CD4-positive, alpha-beta T cell (primary cell): Measurements from ENCODE around the gene ERC2. TPM values are rescaled to one million over a fixed set of nuclear protein-coding genes. Genes with fewer than 3 reads are reported as not detected.

Experiments used
- ATAC-seq: fragments of 200-7000 bp; cut with Tn5 transposase; one replicate; pipeline ENCODE4 v1.10.0; 2022; ENCODE audit warnings: mild to moderate bottlenecking; ENCODE audit not compliant: poor library complexity
- CTCF ChIA-PET: fragments of 350-600 bp; sonication (Branson Sonifier 250); formaldehyde crosslinking; loops from one replicate; lab custom pipeline; 2021; ENCODE audit warnings: antibody characterized with exemption, inconsistent platforms; lab: Charles Lee
- POLR2A ChIA-PET: fragments of 350-600 bp; sonication (Branson Sonifier 250); formaldehyde crosslinking; loops from one replicate; lab custom pipeline; 2021; ENCODE audit warnings: antibody characterized with exemption, inconsistent platforms; lab: Charles Lee
- DNase-seq, 14 experiments: peaks; one replicate each; pipeline ENCODE4 v3.0.0-alpha.2; 2013 to 2020; ENCODE audit warnings: mixed read lengths in 2 of 14
- H3K27ac ChIP-seq, 2 donors: one replicate each; pipeline versions ENCODE4 v1.5.1 to v1.7.0; 2013; ENCODE audit warnings: low read length in 2 of 2, low read depth in 1 of 2, mild to moderate bottlenecking in 1 of 2
- H3K27me3 ChIP-seq, 2 experiments: 1 replicate in 1 of 2; 2 replicates in 1 of 2; pipeline versions ENCODE4 v1.6.1 to v1.7.0; 2013; ENCODE audit warnings: low read length in 2 of 2, control low read depth in 1 of 2, mild to moderate bottlenecking in 1 of 2, moderate library complexity in 1 of 2; ENCODE audit not compliant: insufficient read depth in 2 of 2, control insufficient read depth in 1 of 2
- H3K36me3 ChIP-seq: one replicate; pipeline ENCODE4 v1.6.1; 2013; ENCODE audit warnings: low read length, control low read depth; ENCODE audit not compliant: insufficient read depth
- H3K4me1 ChIP-seq: one replicate; pipeline ENCODE4 v1.6.1; 2013; ENCODE audit warnings: low read length, control low read depth; ENCODE audit not compliant: insufficient read depth
- H3K4me3 ChIP-seq: one replicate; pipeline ENCODE4 v1.5.1; 2013; ENCODE audit warnings: mild to moderate bottlenecking, low read length, moderate library complexity
- H3K9me3 ChIP-seq, 2 experiments: 1 replicate in 1 of 2; 2 replicates in 1 of 2; pipeline versions ENCODE4 v1.6.1 to v1.7.0; 2013; ENCODE audit warnings: low read length in 2 of 2, mild to moderate bottlenecking in 2 of 2, control low read depth in 1 of 2, moderate library complexity in 1 of 2; ENCODE audit not compliant: control insufficient read depth in 1 of 2, insufficient read depth in 1 of 2
- H3K27ac Mint-ChIP-seq: one replicate; pipeline ENCODE4 v1.8.0; 2020; ENCODE audit warnings: mixed read lengths
- H3K27me3 Mint-ChIP-seq: one replicate; pipeline ENCODE4 v1.8.0; 2021; ENCODE audit warnings: mixed read lengths
- H3K36me3 Mint-ChIP-seq: one replicate; pipeline ENCODE4 v1.8.0; 2021; ENCODE audit warnings: low read depth, mixed read lengths
- H3K4me1 Mint-ChIP-seq: one replicate; pipeline ENCODE4 v1.8.0; 2021; ENCODE audit warnings: low read depth, mixed read lengths
- H3K4me3 Mint-ChIP-seq: one replicate; pipeline ENCODE4 v1.8.0; 2020; ENCODE audit warnings: mild to moderate bottlenecking, mixed read lengths
- H3K9me3 Mint-ChIP-seq: one replicate; pipeline ENCODE4 v1.8.0; 2020; ENCODE audit warnings: mixed read lengths
- CTCF ChIP-seq: fragments of 200-600 bp; IDR thresholded peaks from one replicate; pipeline ENCODE4 v1.8.0; 2022; ENCODE audit warnings: antibody characterized with exemption, mild to moderate bottlenecking
- intact Hi-C, 2 experiments: fragments of 100-400 bp; cut with DNase I in 1 of 2; cut with micrococcal nuclease in 1 of 2; formaldehyde crosslinking; loops; one replicate each; pipeline versions ENCODE4 v1.15.1 to v1.9.0; 2023 to 2025; cut with DNase I, micrococcal nuclease
- total RNA-seq, 174 experiments: library from RNA in 2 of 174; stranded (reverse) in 2 of 174; gene quantifications; one replicate each; pipeline ENCODE4 v1.2.3 and lab custom pipeline; 2021 to 2026

ERC2 gene
- total RNA-seq, 2 experiments from 2014 or later, result not detected

- no peaks in the 10 kb centered on the region for H3K27me3 Mint-ChIP-seq
- ChIA-PET POLR2A (no interaction called here), CTCF (interaction anchor here (0.7 kb wide), 1 partner anchor 112 kb away, joined by 4 read pairs; no protein-coding TSS in a partner anchor)
- H3K36me3 ChIP-seq, result no peaks in the 10 kb centered on the region
- peaks cover 0 to 4% of the 10 kb centered on the region in 2 experiments for H3K9me3 ChIP-seq
- DNase-seq (no peak), ATAC-seq (no peak)
- no peak for TF ChIP-seq CTCF
- H3K27me3 ChIP-seq, result no peaks in the 10 kb centered on the region
- no peak overlapping the region for H3K27ac ChIP-seq
- intact Hi-C loops, result no loop called here
- H3K27ac Mint-ChIP-seq, result no peak overlapping the region
- H3K4me3 Mint-ChIP-seq, result no peak overlapping the region
- no peaks in the 10 kb centered on the region for H3K4me1 ChIP-seq
- H3K4me3 ChIP-seq, result no peak overlapping the region
- peaks cover 1% of the 10 kb centered on the region for H3K9me3 Mint-ChIP-seq
- no peaks in the 10 kb centered on the region for H3K4me1 Mint-ChIP-seq
- H3K36me3 Mint-ChIP-seq, result no peaks in the 10 kb centered on the region
These were observed 645.3 kb downstream of the ERC2 start for GRCh38 chr3:55823001-55823400.

- ATAC-seq, result no peak
- no peaks in the 10 kb centered on the region for H3K36me3 ChIP-seq
- Mint-ChIP-seq H3K4me3 (no peak overlapping the region), H3K27ac (no peak overlapping the region), H3K4me1 (no peaks in the 10 kb centered on the region), H3K9me3 (no peaks in the 10 kb centered on the region), H3K27me3 (no peaks in the 10 kb centered on the region), H3K36me3 (no peaks in the 10 kb centered on the region)
- ChIA-PET CTCF (no interaction called here), POLR2A (no interaction called here)
- no peak for TF ChIP-seq CTCF
- H3K27me3 ChIP-seq, result no peaks in the 10 kb centered on the region
- no peak overlapping the region for H3K4me3 ChIP-seq
- intact Hi-C loops, result no loop called here
- no peak overlapping the region for H3K27ac ChIP-seq
- H3K4me1 ChIP-seq, result no peaks in the 10 kb centered on the region
- DNase-seq, result no peak
- H3K9me3 ChIP-seq, result peaks cover 0 to 4% of the 10 kb centered on the region in 2 experiments
These were observed 649.3 kb downstream of the ERC2 start for GRCh38 chr3:55819005-55819404.

GRCh38 chr3:55818485-55818884 lies 649.8 kb downstream of the ERC2 start:
- no peaks in the 10 kb centered on the region for H3K36me3 ChIP-seq
- CTCF ChIA-PET, result no interaction called here
- H3K4me3 ChIP-seq, result no peak overlapping the region
- Mint-ChIP-seq H3K27ac (no peak overlapping the region), H3K9me3 (no peaks in the 10 kb centered on the region), H3K4me1 (no peaks in the 10 kb centered on the region), H3K36me3 (no peaks in the 10 kb centered on the region), H3K27me3 (no peaks in the 10 kb centered on the region), H3K4me3 (no peak overlapping the region)
- intact Hi-C loops, result no loop called here
- no peak overlapping the region for H3K27ac ChIP-seq
- POLR2A ChIA-PET, result no interaction called here
- DNase-seq (no peak), ATAC-seq (no peak)
- H3K9me3 ChIP-seq, result peaks cover 0 to 4% of the 10 kb centered on the region in 2 experiments
- H3K27me3 ChIP-seq, result no peaks in the 10 kb centered on the region
- no peaks in the 10 kb centered on the region for H3K4me1 ChIP-seq
- TF ChIP-seq CTCF, result no peak
